IMR-90 (cell line): ENCODE results near the gene INTS15. TPM values are rescaled to one million over a fixed set of nuclear protein-coding genes. Genes with fewer than 3 reads are reported as not detected.
"Not testable (repeated sequence)": the region's sequence is repeated elsewhere in the genome, so short reads cannot be mapped to it uniquely, and the experiment has no call there.

Experiments
- ATAC-seq: fragments of 200-7000 bp; cut with Tn5 transposase; 2 replicates; pipeline ENCODE4 v1.9.1; 2020; ENCODE audit warnings: low read depth, mild to moderate bottlenecking, moderate library complexity
- BruUV-seq: library from RNA; stranded (reverse); fragments of 400-500 nt; replicated peaks from 2 replicates; lab custom pipeline; 2021; lab: Mats Ljungman, UMichigan
- CTCF ChIA-PET: fragments of 300-600 bp; formaldehyde crosslinking; extraction: SDS; loops from one replicate; lab custom pipeline; 2021; ENCODE audit warnings: antibody characterized with exemption; lab: Yijun Ruan, JAX
- POLR2A ChIA-PET: fragments of 300-600 bp; sonication (Branson Sonifier 250); formaldehyde crosslinking; loops from one replicate; lab custom pipeline; 2022; ENCODE audit warnings: antibody characterized with exemption; ENCODE audit not compliant: unreplicated experiment; lab: Charles Lee
- DNase-seq: peaks from one replicate; pipeline ENCODE4 v3.0.0; 2013
- H2AFZ ChIP-seq: replicated peaks from 2 replicates; pipeline ENCODE3; 2013; ENCODE audit warnings: low read length, mild to moderate bottlenecking; ENCODE audit not compliant: poor library complexity
- H2AK5ac ChIP-seq: 2 replicates; pipeline ENCODE4 v1.6.1; 2013; ENCODE audit warnings: low read depth, low read length, inconsistent platforms
- H2AK9ac ChIP-seq: replicated peaks from 2 replicates; pipeline ENCODE3; 2013; ENCODE audit warnings: mild to moderate bottlenecking, low read depth, low read length, moderate library complexity; ENCODE audit not compliant: poor library complexity
- H2BK120ac ChIP-seq: 2 replicates; pipeline ENCODE4 v1.6.1; 2013; ENCODE audit warnings: low read depth, low read length, inconsistent platforms
- H2BK15ac ChIP-seq: 3 replicates; pipeline ENCODE4 v1.6.1; 2013; ENCODE audit warnings: low read depth, low read length, inconsistent platforms
- H2BK20ac ChIP-seq: 2 replicates; pipeline ENCODE4 v1.6.1; 2013; ENCODE audit warnings: low read depth, mild to moderate bottlenecking, inconsistent platforms, low read length, moderate library complexity
- H2BK5ac ChIP-seq: 2 replicates; pipeline ENCODE4 v1.6.1; 2013; ENCODE audit warnings: mild to moderate bottlenecking, low read depth, low read length, inconsistent platforms; ENCODE audit not compliant: poor library complexity, severe bottlenecking
- H3K14ac ChIP-seq: replicated peaks from 2 replicates; pipeline ENCODE4 v1.6.1; 2013; ENCODE audit warnings: low read depth, low read length, inconsistent platforms
- H3K18ac ChIP-seq: 2 replicates; pipeline ENCODE4 v1.6.1; 2013; ENCODE audit warnings: low read depth, low read length, control low read depth
- H3K23ac ChIP-seq: 2 replicates; pipeline ENCODE4 v1.6.1; 2013; ENCODE audit warnings: low read depth, low read length, inconsistent platforms
- H3K27ac ChIP-seq: 2 replicates; pipeline ENCODE4 v1.5.1; 2013; ENCODE audit warnings: mild to moderate bottlenecking, control low read depth, low read length; ENCODE audit not compliant: insufficient read depth
- H3K27me3 ChIP-seq: 2 replicates; pipeline ENCODE4 v1.6.1; 2013; ENCODE audit warnings: low read length; ENCODE audit not compliant: control insufficient read depth, insufficient read depth
- H3K36me3 ChIP-seq: 2 replicates; pipeline ENCODE4 v1.6.1; 2013; ENCODE audit warnings: low read length, mixed read lengths; ENCODE audit not compliant: control insufficient read depth, insufficient read depth
- H3K4ac ChIP-seq: 2 replicates; pipeline ENCODE4 v1.6.1; 2013; ENCODE audit warnings: low read depth, low read length, inconsistent platforms
- H3K4me1 ChIP-seq: 2 replicates; pipeline ENCODE4 v1.6.1; 2013; ENCODE audit warnings: low read length, mixed read lengths; ENCODE audit not compliant: control insufficient read depth, insufficient read depth
- H3K4me2 ChIP-seq: 2 replicates; pipeline ENCODE4 v1.6.1; 2013; ENCODE audit warnings: low read depth, mild to moderate bottlenecking, control low read depth, low read length, moderate library complexity
- H3K4me3 ChIP-seq: 2 replicates; pipeline ENCODE4 v1.5.1; 2013; ENCODE audit warnings: low read depth, mild to moderate bottlenecking, control low read depth, low read length, moderate library complexity; ENCODE audit not compliant: insufficient read depth
- H3K56ac ChIP-seq: 2 replicates; pipeline ENCODE4 v1.6.1; 2013; ENCODE audit warnings: low read length, inconsistent platforms; ENCODE audit not compliant: insufficient read depth; ENCODE audit errors: extremely low read depth
- H3K79me1 ChIP-seq, 2 experiments: 2 replicates each; pipeline ENCODE4 v1.6.1; 2013; ENCODE audit warnings: low read length in 2 of 2, inconsistent platforms in 1 of 2, low read depth in 1 of 2
- H3K9ac ChIP-seq: 2 replicates; pipeline ENCODE4 v1.6.1; 2013; ENCODE audit warnings: low read depth, low read length, control low read depth
- H3K9me1 ChIP-seq: 2 replicates; pipeline ENCODE4 v1.6.1; 2013; ENCODE audit warnings: low read length, inconsistent platforms; ENCODE audit not compliant: insufficient read depth
- H3K9me3 ChIP-seq: 2 replicates; pipeline ENCODE4 v1.6.1; 2013; ENCODE audit warnings: low read length; ENCODE audit not compliant: control insufficient read depth, insufficient read depth
- H4K20me1 ChIP-seq: 2 replicates; pipeline ENCODE4 v1.6.1; 2013; ENCODE audit warnings: low read length, inconsistent platforms; ENCODE audit not compliant: insufficient read depth
- H4K5ac ChIP-seq: 2 replicates; pipeline ENCODE4 v1.6.1; 2013; ENCODE audit warnings: mild to moderate bottlenecking, low read depth, low read length, control low read depth
- H4K8ac ChIP-seq, 2 experiments: 2 replicates each; pipeline ENCODE4 v1.6.1; 2013; ENCODE audit warnings: low read depth in 2 of 2, low read length in 2 of 2, control low read depth in 1 of 2, inconsistent platforms in 1 of 2
- H4K91ac ChIP-seq: 2 replicates; pipeline ENCODE4 v1.6.1; 2013; ENCODE audit warnings: low read depth, low read length, inconsistent platforms; ENCODE audit not compliant: insufficient read depth
- WGBS, 2 experiments: methylation state at CpG; one replicate each; pipeline versions ENCODE4 v1.1.5 to v1.1.7; 2013; ENCODE audit warnings: missing lambda C conversion rate in 2 of 2; ENCODE audit not compliant: insufficient read length in 1 of 2; ENCODE audit errors: extremely low coverage in 2 of 2; 5-methylcytosine and 5-hydroxymethylcytosine counted together
- dilution Hi-C: fragments of 300-500 bp; cut with HindIII; formaldehyde crosslinking; loops from one replicate; pipeline ENCODE4 v1.14.3; 2018; ENCODE audit warnings: low sequenced_read_pairs; ENCODE audit not compliant: unreplicated experiment
- in situ Hi-C: fragments of 300-500 bp; cut with MboI; formaldehyde crosslinking; loops from 3 replicates; pipeline ENCODE4 v1.14.3; 2019; ENCODE audit warnings: low sequenced_read_pairs, inconsistent platforms, mixed read lengths
- intact Hi-C: fragments of 100-400 bp; cut with micrococcal nuclease; formaldehyde crosslinking; loops from 2 replicates; pipeline ENCODE4 v1.10.0; 2022
- polyA plus RNA-seq, 3 experiments: library from polyadenylated mRNA; depleted of rRNA; stranded (reverse); fragments of >200 nt; gene quantifications; 2 replicates each; pipeline ENCODE4 v1.2.3, GENCODE V29; 2012; ENCODE audit warnings: low replicate concordance in 1 of 3
- total RNA-seq: library from RNA; depleted of rRNA; stranded (reverse); fragments of >200 nt; gene quantifications from 2 replicates; pipeline ENCODE4 v1.2.3, GENCODE V29; 2012

INTS15 gene
- total and polyA plus RNA-seq, 2 of the 4 experiments (the other 2 are of a cell fraction), result 7.0 to 20.8 TPM

GRCh38 chr7:6634971-6635370 lies 45.1 kb downstream of the INTS15 start:
- DNase-seq, H2BK5ac ChIP-seq, dilution Hi-C loops, ATAC-seq, H3K4ac ChIP-seq, H4K20me1 ChIP-seq, H2AK9ac ChIP-seq, in situ Hi-C loops, H3K4me2 ChIP-seq, H3K18ac ChIP-seq, H2AFZ ChIP-seq, H3K4me3 ChIP-seq, H3K23ac ChIP-seq, CTCF ChIA-PET, intact Hi-C loops, H3K14ac ChIP-seq, H3K4me1 ChIP-seq, H4K8ac ChIP-seq, H3K27ac ChIP-seq, H3K36me3 ChIP-seq, H3K9ac ChIP-seq, H2BK120ac ChIP-seq, POLR2A ChIA-PET, H3K9me1 ChIP-seq, H4K91ac ChIP-seq, BruUV-seq, H4K5ac ChIP-seq, H2BK15ac ChIP-seq, H3K9me3 ChIP-seq, H3K27me3 ChIP-seq, H2AK5ac ChIP-seq, H2BK20ac ChIP-seq, H3K56ac ChIP-seq: not testable (repeated sequence)
- 83% methylated on average over 2 of the region's 5 CpGs; no CpG with 5 or more reads in 1 of the 2 experiments for WGBS, 2 experiments
- peaks cover 10 to 23% of the 10 kb centered on the region in 2 experiments; a peak in 3 of 4 replicates for H3K79me1 ChIP-seq
